Measurements from ENCODE around the gene AKT3. TPM values are rescaled to one million over a fixed set of nuclear protein-coding genes. Genes with fewer than 3 reads are reported as not detected.
"Not testable (repeated sequence)": the region's sequence is repeated elsewhere in the genome, so short reads cannot be mapped to it uniquely, and the experiment has no call there.

AKT3 gene
- polyA plus RNA-seq, 1 donor (not counting 4 experiments of a cell fraction or from before 2014, with no cell fraction given), result 2.9 TPM

- DNase-seq (ENCODE audit: low read depth, low spot score), result no peak
- no peak overlapping the region for H2AFZ ChIP-seq (ENCODE audit: control insufficient read depth, low read length)
- no peaks in the 10 kb centered on the region for H4K20me1 ChIP-seq (ENCODE audit: control insufficient read depth, extremely low read depth, insufficient read depth, low read length)
- no peaks in the 10 kb centered on the region for H3K36me3 ChIP-seq (ENCODE audit: control insufficient read depth in 2 of 2, extremely low read depth in 1 of 2, insufficient read depth in 2 of 2, low read length in 2 of 2)
- no peak overlapping the region for H3K9ac ChIP-seq (ENCODE audit: control insufficient read depth, extremely low read depth, insufficient read depth, low read length)
- H3K4me1 ChIP-seq (ENCODE audit: control insufficient read depth, extremely low read depth, insufficient read depth, low read length), result no peaks in the 10 kb centered on the region
- TF ChIP-seq EZH2 (IDR thresholded peaks at IDR 0.05; ENCODE audit: low read length) (no peak), CTCF (optimal IDR thresholded peaks at IDR 0.05 in 1 of 3, IDR thresholded peaks at IDR 0.05 in 1 of 3, conservative IDR thresholded peaks at IDR 0.05 in 1 of 3; ENCODE audit: extremely low read depth in 1 of 3, insufficient read depth in 2 of 3, low read length in 3 of 3) (no peak)
- H3K27me3 ChIP-seq (ENCODE audit: control insufficient read depth, extremely low read depth, insufficient read depth, low read length), result no peaks in the 10 kb centered on the region
- no peak overlapping the region for H3K4me3 ChIP-seq (ENCODE audit: control insufficient read depth in 2 of 3, extremely low read depth in 1 of 3, insufficient read depth in 2 of 3, low read depth in 1 of 3, low read length in 3 of 3)
- dilution Hi-C loops (cut with MboI; ENCODE audit: extremely low pct_ligation_motif_present, low sequenced_read_pairs), result no loop called here
- H3K9me1 ChIP-seq (ENCODE audit: control insufficient read depth, extremely low read depth, insufficient read depth, low read length), result no peaks in the 10 kb centered on the region
- no peaks in the 10 kb centered on the region for H3K79me2 ChIP-seq (ENCODE audit: control insufficient read depth, insufficient read depth, low read length)
- no peak overlapping the region for H3K27ac ChIP-seq (ENCODE audit: control insufficient read depth, insufficient read depth, low read length)
- no peak for FAIRE-seq
- no peaks in the 10 kb centered on the region for H3K9me3 ChIP-seq (ENCODE audit: control insufficient read depth, low read depth, low read length)
- no peak overlapping the region for H3K4me2 ChIP-seq (ENCODE audit: control insufficient read depth, extremely low read depth, insufficient read depth, low read depth, low read length)
Measured at GRCh38 chr1:243784506-243784905, 65.5 kb downstream of the AKT3 start.

GRCh38 chr1:243783714-243784113, 66.3 kb downstream of the AKT3 start:
- no peaks in the 10 kb centered on the region for H3K9me1 ChIP-seq (ENCODE audit: control insufficient read depth, extremely low read depth, insufficient read depth, low read length)
- H3K4me3 ChIP-seq (ENCODE audit: control insufficient read depth in 2 of 3, extremely low read depth in 1 of 3, insufficient read depth in 2 of 3, low read depth in 1 of 3, low read length in 3 of 3), result no peak overlapping the region
- TF ChIP-seq EZH2 (IDR thresholded peaks at IDR 0.05; ENCODE audit: low read length) (no peak), CTCF (optimal IDR thresholded peaks at IDR 0.05 in 1 of 3, IDR thresholded peaks at IDR 0.05 in 1 of 3, conservative IDR thresholded peaks at IDR 0.05 in 1 of 3; ENCODE audit: extremely low read depth in 1 of 3, insufficient read depth in 2 of 3, low read length in 3 of 3) (no peak)
- no peak overlapping the region for H3K27ac ChIP-seq (ENCODE audit: control insufficient read depth, insufficient read depth, low read length)
- no peaks in the 10 kb centered on the region for H3K27me3 ChIP-seq (ENCODE audit: control insufficient read depth, extremely low read depth, insufficient read depth, low read length)
- DNase-seq (ENCODE audit: low read depth, low spot score) (no peak), FAIRE-seq (no peak)
- H4K20me1 ChIP-seq (ENCODE audit: control insufficient read depth, extremely low read depth, insufficient read depth, low read length), result no peaks in the 10 kb centered on the region
- no peak overlapping the region for H2AFZ ChIP-seq (ENCODE audit: control insufficient read depth, low read length)
- dilution Hi-C loops (cut with MboI; ENCODE audit: extremely low pct_ligation_motif_present, low sequenced_read_pairs), result no loop called here
- H3K4me2 ChIP-seq (ENCODE audit: control insufficient read depth, extremely low read depth, insufficient read depth, low read depth, low read length), result no peak overlapping the region
- H3K79me2 ChIP-seq (ENCODE audit: control insufficient read depth, insufficient read depth, low read length), result no peaks in the 10 kb centered on the region
- H3K9me3 ChIP-seq (ENCODE audit: control insufficient read depth, low read depth, low read length), result no peaks in the 10 kb centered on the region
- H3K9ac ChIP-seq (ENCODE audit: control insufficient read depth, extremely low read depth, insufficient read depth, low read length), result no peak overlapping the region
- H3K4me1 ChIP-seq (ENCODE audit: control insufficient read depth, extremely low read depth, insufficient read depth, low read length), result no peaks in the 10 kb centered on the region
- no peaks in the 10 kb centered on the region for H3K36me3 ChIP-seq (ENCODE audit: control insufficient read depth in 2 of 2, extremely low read depth in 1 of 2, insufficient read depth in 2 of 2, low read length in 2 of 2)

GRCh38 chr1:243772361-243773050, 77.5 kb downstream of the AKT3 start:
- FAIRE-seq; H3K79me2 ChIP-seq (ENCODE audit: control insufficient read depth, insufficient read depth, low read length); H4K20me1 ChIP-seq (ENCODE audit: control insufficient read depth, extremely low read depth, insufficient read depth, low read length); H3K27ac ChIP-seq (ENCODE audit: control insufficient read depth, insufficient read depth, low read length); H3K4me3 ChIP-seq (ENCODE audit: control insufficient read depth in 2 of 3, extremely low read depth in 1 of 3, insufficient read depth in 2 of 3, low read depth in 1 of 3, low read length in 3 of 3); H3K4me1 ChIP-seq (ENCODE audit: control insufficient read depth, extremely low read depth, insufficient read depth, low read length); H3K4me2 ChIP-seq (ENCODE audit: control insufficient read depth, extremely low read depth, insufficient read depth, low read depth, low read length); DNase-seq (ENCODE audit: low read depth, low spot score); dilution Hi-C loops (cut with MboI; ENCODE audit: extremely low pct_ligation_motif_present, low sequenced_read_pairs); H2AFZ ChIP-seq (ENCODE audit: control insufficient read depth, low read length); H3K27me3 ChIP-seq (ENCODE audit: control insufficient read depth, extremely low read depth, insufficient read depth, low read length); H3K9ac ChIP-seq (ENCODE audit: control insufficient read depth, extremely low read depth, insufficient read depth, low read length); H3K9me1 ChIP-seq (ENCODE audit: control insufficient read depth, extremely low read depth, insufficient read depth, low read length); H3K9me3 ChIP-seq (ENCODE audit: control insufficient read depth, low read depth, low read length); H3K36me3 ChIP-seq (ENCODE audit: control insufficient read depth in 2 of 2, extremely low read depth in 1 of 2, insufficient read depth in 2 of 2, low read length in 2 of 2): not testable (repeated sequence)
